Measurements from ENCODE around the gene RRAGB.
"Not testable (repeated sequence)": the region's sequence is repeated elsewhere in the genome, so short reads cannot be mapped to it uniquely, and the experiment has no call there.

The RRAGB gene, protein sequence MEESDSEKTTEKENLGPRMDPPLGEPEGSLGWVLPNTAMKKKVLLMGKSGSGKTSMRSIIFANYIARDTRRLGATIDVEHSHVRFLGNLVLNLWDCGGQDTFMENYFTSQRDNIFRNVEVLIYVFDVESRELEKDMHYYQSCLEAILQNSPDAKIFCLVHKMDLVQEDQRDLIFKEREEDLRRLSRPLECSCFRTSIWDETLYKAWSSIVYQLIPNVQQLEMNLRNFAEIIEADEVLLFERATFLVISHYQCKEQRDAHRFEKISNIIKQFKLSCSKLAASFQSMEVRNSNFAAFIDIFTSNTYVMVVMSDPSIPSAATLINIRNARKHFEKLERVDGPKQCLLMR

DNA sequence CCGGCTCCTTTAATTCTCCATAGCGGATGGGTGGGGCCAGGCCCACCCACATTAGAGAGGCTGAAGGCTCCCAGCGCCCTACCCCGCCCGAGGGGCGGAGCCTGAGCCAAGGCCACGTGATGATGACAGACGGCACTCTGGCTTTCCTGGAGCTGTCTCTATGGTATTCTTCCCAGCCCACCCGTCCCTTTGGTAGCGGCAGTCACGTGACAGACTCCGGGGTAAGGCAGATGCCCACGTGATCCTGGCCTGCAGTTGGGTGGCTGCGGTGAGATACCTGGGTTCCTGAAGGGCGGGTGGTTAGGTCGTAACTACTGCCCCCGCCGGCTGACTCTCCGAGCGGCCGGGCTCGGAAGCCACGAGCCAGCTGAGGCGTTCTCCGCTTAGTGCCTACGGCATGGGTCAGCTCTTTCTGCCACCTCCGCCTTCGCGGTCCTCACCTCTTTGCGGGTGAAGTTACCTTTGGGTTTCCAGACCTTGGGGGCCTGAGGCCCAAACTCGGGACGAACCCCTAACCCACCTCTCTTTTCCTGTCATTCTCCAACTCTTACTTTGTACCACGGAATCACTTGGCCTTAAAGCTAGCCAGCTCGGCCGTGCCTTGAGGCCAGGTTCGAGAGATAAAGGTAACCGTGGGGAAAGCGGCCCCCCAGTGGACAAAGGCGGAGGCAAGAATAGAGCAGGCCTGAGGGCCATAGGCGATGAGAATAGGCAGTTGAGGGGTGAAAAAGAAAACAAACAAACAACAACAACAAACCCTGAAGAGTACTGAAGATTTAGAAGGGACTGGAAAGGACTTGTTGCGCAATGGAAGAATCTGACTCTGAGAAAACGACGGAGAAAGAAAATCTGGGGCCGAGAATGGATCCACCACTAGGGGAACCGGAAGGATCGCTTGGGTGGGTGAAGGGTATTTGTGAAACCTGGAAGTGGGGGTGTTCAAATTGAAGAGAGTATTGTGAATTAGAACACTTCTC, at the start of gene RRAGB:
Gene RRAGB (plus strand): TSS at position 229 of the 977 bp plus-strand sequence. CDS start 579 bp downstream, at position 808.
- DNase-seq, result peak; percentile 87

GRCh38 chrX:55668084-55668483, 49.5 kb upstream of the RRAGB start:
- DNase-seq, result no peak

- not testable (repeated sequence) for DNase-seq
These were observed 29.0 kb upstream of the RRAGB start for GRCh38 chrX:55688579-55688978.

GRCh38 chrX:55695227-55696018, 22.1 kb upstream of the RRAGB start:
- DNase-seq, result no peak

GRCh38 chrX:55697381-55697780, 20.2 kb upstream of the RRAGB start:
- DNase-seq, result no peak

GRCh38 chrX:55702671-55703070, 14.9 kb upstream of the RRAGB start:
- no peak for DNase-seq

GRCh38 chrX:55703436-55703835, 14.1 kb upstream of the RRAGB start:
- DNase-seq, result not testable (repeated sequence)

GRCh38 chrX:55705066-55705465, 12.5 kb upstream of the RRAGB start:
- not testable (repeated sequence) for DNase-seq

GRCh38 chrX:55709735-55710134, 7.8 kb upstream of the RRAGB start:
- no peak for DNase-seq

DNA sequence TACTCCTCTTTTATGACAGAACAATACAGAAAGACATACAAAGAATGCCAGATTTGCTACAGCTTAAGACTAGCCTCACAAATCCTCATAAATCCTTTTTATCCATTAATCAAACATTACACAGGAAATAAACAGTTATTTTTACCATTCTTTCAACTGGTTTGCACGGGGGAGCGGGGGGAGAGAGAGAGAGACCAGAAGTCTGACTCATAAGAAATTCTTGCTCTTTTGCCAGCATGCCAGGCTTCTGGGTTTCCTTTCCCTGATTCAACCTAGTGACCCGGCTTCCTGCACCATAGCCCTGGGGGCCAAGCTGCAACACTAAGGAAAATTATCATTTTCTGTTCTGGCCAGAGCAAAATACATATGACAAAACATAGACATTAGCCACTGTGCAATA, 6.8 kb upstream of the RRAGB start:
- no peak for DNase-seq

DNA sequence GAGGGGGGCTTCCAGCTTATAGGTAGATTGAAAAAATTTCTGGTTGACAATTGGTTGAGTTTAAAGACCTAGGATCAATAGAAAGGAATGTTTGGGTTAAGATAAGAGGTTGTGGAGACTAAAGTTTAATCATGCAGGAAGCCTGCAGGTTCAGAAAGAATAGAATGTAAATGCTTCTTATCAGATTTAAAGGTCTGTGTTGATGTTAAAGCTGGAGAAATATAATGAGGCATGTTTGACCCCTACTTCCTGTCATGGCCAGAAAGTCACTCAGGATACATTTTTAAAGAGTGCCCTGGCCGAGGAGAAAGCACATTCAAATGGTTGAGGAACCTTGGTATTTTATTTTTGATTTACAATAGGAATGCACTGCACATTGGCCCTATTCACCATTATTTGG, 3.9 kb upstream of the RRAGB start:
- no peak for DNase-seq

DNA sequence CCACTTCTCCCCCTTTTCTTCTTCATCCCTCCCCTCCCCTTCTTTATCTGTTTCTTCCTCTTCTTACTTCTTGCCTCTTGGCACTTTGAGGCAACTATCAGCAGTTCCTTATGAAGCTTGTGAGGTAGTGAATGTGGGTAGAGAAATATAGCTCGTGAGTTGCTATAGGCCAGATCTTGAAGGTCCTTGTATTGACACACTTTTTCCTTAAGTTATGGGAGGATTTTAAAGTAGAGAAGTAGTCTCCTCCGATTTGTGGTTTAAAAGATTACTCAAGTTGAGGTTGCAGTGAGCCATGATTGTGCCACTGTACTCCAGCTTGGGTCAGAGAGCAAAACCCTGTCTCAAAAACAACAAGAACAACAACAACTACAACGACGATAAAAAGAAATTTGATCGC, 3.4 kb upstream of the RRAGB start:
- no peak for DNase-seq

DNA sequence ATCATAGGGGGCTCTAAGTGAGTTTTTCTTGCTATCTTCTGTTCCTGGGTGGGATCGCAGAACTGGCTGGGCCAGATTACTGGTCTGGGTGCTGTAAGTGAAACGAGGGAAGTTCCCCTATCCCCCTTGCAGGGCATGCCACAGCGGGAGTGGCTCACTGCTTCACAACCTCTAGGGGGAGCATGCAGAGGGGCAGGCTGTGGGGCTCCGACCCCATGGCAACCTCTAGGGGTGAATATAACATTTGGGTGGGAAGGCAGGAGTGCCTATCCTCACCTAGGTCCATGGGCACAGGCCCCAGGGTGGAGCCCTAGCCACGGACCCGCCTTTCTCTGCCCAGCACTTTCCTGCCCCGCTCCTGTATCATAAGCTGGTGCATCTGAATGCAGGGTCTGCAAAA, 1.7 kb upstream of the RRAGB start:
- DNase-seq, result no peak

GRCh38 chrX:55716937-55717336, 612 bp upstream of the RRAGB start:
- no peak for DNase-seq

DNA sequence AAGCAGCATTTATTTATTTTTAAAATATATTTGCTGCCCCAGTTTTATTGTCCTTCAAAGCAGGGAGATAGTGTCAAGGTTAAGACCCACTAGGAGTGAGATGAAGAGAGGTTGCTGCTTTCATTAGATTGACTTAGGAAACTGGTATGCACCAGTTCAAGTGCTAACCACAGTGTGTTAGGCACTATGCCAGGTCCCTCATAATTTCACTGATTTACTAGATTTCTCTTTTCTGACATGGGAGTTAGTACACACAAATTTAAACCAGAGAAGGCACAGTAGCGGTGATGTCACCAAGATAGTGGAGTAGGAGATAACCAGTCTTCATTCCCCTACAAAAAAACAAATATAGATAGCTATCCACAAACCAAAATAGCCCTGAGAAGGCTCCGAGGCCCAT, 14.3 kb downstream of the RRAGB start:
- DNase-seq, result no peak

DNA sequence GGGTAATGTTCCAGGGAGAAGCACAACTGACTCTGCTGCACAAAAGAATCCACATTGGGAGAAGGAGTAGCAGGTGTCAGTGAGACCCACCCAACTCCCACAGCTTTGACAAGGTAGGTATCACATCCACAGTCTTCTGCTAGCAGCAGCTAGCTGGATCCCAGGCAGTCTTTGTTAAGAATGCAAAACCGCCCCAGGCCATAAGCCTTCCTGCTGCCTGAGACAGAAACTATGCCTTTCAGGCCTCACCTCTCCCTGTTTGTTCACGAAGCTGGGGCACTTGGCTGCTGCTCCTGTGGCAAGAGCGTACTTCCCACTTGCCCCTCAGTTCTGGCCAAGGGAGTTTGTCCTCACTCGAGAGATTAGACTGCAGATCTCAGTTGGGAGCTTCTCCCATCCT, 21.4 kb downstream of the RRAGB start:
- no peak for DNase-seq

DNA sequence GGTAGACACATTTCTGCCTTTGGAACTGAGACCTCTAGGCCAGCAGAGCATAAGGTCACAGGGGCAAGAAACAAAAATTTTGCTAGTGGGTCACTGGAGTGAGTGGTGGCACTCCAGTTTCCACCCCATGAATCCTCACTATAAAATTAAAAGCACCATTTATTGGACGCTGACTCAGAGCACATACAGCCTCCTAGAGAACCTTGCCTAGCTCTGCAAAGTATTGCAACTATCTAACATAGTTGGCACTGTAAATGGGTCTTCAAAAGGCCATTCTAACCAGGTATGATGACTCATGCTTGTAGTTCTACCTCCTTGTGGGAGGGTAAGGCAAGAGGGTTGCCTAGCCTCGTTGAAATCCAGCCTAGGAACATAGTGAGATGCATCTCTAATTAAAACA, 25.1 kb downstream of the RRAGB start:
- no peak for DNase-seq

DNA sequence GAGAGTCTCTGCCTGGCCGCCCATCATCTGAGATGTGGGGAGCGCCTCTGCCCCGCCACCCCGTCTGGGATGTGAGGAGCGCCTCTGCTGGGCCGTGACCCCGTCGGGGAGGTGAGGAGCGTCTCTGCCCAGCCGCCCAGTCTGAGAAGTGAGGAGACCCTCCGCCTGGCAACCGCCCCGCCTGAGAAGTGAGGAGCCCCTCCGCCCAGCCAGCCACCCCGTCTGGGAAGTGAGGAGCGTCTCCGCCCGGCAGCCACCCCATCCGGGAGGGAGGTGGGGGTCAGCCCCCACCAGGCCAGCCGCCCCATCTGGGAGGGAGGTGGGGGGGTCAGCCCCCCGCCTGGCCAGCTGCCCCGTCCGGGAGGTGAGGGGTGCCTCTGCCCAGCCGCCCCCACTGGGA, 30.9 kb downstream of the RRAGB start:
- not testable (repeated sequence) for DNase-seq

- no peak for DNase-seq
These were observed 32.7 kb downstream of the RRAGB start for GRCh38 chrX:55750256-55750655.

DNA sequence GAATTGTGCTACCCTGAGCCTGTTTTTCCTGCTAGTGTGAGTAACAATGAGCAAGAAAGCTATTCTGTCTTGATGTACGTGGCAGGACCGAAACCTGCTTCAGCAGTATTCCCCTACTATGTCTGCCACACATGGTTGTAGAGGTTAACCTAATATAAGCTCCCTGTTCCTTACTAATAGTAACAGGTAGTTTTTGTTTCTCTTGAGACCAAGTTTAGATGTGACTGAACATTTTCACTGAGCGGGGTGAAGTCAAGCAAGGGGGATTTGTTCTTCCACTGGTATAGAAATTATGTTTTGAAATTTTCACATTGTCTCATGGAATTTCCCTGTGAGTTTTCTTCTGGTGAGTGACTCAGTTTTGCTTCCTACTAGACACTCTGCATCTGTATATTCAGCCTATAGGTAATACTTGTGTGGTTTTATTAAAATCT, 37.3 kb downstream of the RRAGB start:
- no peak for DNase-seq

- no peak for DNase-seq
These were observed 40.5 kb downstream of the RRAGB start for GRCh38 chrX:55758033-55758432.

- DNase-seq, result no peak
These were observed 41.9 kb downstream of the RRAGB start for GRCh38 chrX:55759478-55759877.

GRCh38 chrX:55767100-55767499, 49.6 kb downstream of the RRAGB start:
- DNase-seq, result no peak
